ENCODE data around the gene PTPN20. TPM values are rescaled to one million over a fixed set of nuclear protein-coding genes. Genes with fewer than 3 reads are reported as not detected.

The PTPN20 gene
- total RNA-seq, 4 donors from 2014 or later = 0.24 to 4.8 (median 0.95) TPM; not detected in 1

- TF ChIP-seq, protein P1, sequence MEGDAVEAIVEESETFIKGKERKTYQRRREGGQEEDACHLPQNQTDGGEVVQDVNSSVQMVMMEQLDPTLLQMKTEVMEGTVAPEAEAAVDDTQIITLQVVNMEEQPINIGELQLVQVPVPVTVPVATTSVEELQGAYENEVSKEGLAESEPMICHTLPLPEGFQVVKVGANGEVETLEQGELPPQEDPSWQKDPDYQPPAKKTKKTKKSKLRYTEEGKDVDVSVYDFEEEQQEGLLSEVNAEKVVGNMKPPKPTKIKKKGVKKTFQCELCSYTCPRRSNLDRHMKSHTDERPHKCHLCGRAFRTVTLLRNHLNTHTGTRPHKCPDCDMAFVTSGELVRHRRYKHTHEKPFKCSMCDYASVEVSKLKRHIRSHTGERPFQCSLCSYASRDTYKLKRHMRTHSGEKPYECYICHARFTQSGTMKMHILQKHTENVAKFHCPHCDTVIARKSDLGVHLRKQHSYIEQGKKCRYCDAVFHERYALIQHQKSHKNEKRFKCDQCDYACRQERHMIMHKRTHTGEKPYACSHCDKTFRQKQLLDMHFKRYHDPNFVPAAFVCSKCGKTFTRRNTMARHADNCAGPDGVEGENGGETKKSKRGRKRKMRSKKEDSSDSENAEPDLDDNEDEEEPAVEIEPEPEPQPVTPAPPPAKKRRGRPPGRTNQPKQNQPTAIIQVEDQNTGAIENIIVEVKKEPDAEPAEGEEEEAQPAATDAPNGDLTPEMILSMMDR (IDR thresholded peaks at IDR 0.05) = no peak
- ATAC-seq (ENCODE audit: low FRiP score) (no peak), DNase-seq (ENCODE audit: low spot score) (no peak)
Measured at GRCh38 chr10:47022311-47023131, 111.3 kb downstream of the PTPN20 start.

DNA sequence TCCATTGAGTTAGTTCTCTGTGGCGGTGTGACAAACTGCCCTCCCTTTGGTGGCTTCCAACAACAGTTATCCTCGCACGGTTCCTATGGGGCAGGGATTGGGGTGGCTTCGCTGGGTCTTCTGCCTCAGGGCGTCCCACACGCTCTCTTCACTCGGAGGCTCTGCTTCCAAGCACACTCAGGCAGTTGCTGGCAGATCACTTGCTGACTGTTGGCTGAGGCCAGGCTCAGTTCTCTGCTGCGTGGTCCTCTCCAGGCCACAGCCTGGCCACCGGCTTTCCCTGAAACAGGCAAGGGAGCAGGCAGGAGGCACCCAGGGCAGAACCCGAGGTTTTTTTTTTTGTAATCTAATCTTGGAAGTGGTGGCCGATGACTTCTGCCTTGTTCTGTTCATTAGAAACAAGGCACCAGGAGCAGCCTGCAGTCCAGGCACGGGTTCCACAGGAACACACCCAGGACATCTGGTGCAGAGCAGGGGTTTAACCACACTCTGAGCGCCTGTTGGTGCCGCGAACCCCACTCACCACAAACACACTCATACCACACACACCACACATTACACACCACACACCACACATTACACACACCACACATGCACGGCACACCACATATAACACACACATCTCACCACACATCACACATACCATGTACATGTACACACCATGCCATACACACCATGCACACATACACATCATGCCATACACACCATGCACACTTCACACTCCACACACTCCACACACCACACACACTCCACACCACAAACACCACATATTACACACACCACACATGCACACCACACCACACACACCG lies 112.2 kb downstream of the PTPN20 start:
- ATAC-seq (ENCODE audit: low FRiP score) (no peak), DNase-seq (ENCODE audit: low spot score) (no peak)
- TF ChIP-seq, protein P1 (IDR thresholded peaks at IDR 0.05) = no peak

GRCh38 chr10:47024046-47024322 lies 112.8 kb downstream of the PTPN20 start:
- ATAC-seq (ENCODE audit: low FRiP score) (no peak), DNase-seq (ENCODE audit: low spot score) (no peak)
- TF ChIP-seq, protein P1 (IDR thresholded peaks at IDR 0.05) = no peak

GRCh38 chr10:47024399-47025252 lies 113.4 kb downstream of the PTPN20 start:
- ATAC-seq (ENCODE audit: low FRiP score) (no peak), DNase-seq (ENCODE audit: low spot score) (no peak)
- TF ChIP-seq, protein P1 (IDR thresholded peaks at IDR 0.05) = peak in 1 of 3 donors; percentile 39

GRCh38 chr10:47025253-47025539 lies 114.0 kb downstream of the PTPN20 start:
- TF ChIP-seq, protein P1 (IDR thresholded peaks at IDR 0.05) = no peak
- ATAC-seq (ENCODE audit: low FRiP score) (no peak), DNase-seq (ENCODE audit: low spot score) (no peak)

- ATAC-seq (ENCODE audit: low FRiP score) (no peak), DNase-seq (ENCODE audit: low spot score) (no peak)
- TF ChIP-seq, protein P1 (IDR thresholded peaks at IDR 0.05) = no peak
Measured at GRCh38 chr10:47025540-47026300, 114.5 kb downstream of the PTPN20 start.
